SK-N-SH treated with all-trans-retinoic acid at 6 μM for 48 hours (cell line): ENCODE measurements around the gene STK17B.
"Not testable (repeated sequence)": the region's sequence is repeated elsewhere in the genome, so short reads cannot be mapped to it uniquely, and the experiment has no call there.

Experiments
- ATAC-seq: fragments of 200-7000 bp; cut with Tn5 transposase; 3 replicates; pipeline ENCODE4 v1.9.1; 2020; ENCODE audit warnings: mild to moderate bottlenecking, moderate library complexity
- ARNTL ChIP-seq: fragments of 450-650 bp; formaldehyde crosslinking; IDR thresholded peaks from 2 replicates; pipeline ENCODE4 v1.5.0; 2020; ENCODE audit warnings: low read depth, mild to moderate bottlenecking, moderate library complexity, borderline replicate concordance
- BACH2 ChIP-seq: fragments of 250-450 bp; sonication (Bioruptor Pico); IDR thresholded peaks from 2 replicates; pipeline ENCODE4 v1.9.0; 2021; ENCODE audit warnings: mild to moderate bottlenecking, borderline replicate concordance
- CREB5 ChIP-seq: fragments of 250-450 bp; sonication (Bioruptor Pico); IDR thresholded peaks from 2 replicates; pipeline ENCODE4 v1.5.1; 2020; ENCODE audit warnings: low read depth, mild to moderate bottlenecking, moderate library complexity
- CSDC2 ChIP-seq: fragments of 250-450 bp; sonication (Bioruptor Pico); IDR thresholded peaks from 2 replicates; pipeline ENCODE4 v1.5.0; 2020; ENCODE audit warnings: mild to moderate bottlenecking, moderate library complexity
- CSRNP3 ChIP-seq: fragments of 250-450 bp; sonication (Bioruptor Pico); IDR thresholded peaks from 2 replicates; pipeline ENCODE4 v1.5.1; 2021; ENCODE audit warnings: mild to moderate bottlenecking, moderate library complexity
- ESRRG ChIP-seq: fragments of 250-450 bp; sonication (Bioruptor Pico); IDR thresholded peaks from 2 replicates; pipeline ENCODE4 v1.6.1; 2021; ENCODE audit warnings: mild to moderate bottlenecking
- GLIS3 ChIP-seq: fragments of 250-450 bp; sonication (Bioruptor Pico); IDR thresholded peaks from 2 replicates; pipeline ENCODE4 v1.5.0; 2020; ENCODE audit warnings: mild to moderate bottlenecking, moderate library complexity
- ISL1 ChIP-seq: fragments of 250-450 bp; sonication (Bioruptor Pico); IDR thresholded peaks from 2 replicates; pipeline ENCODE4 v2.1.2; 2022; ENCODE audit warnings: mild to moderate bottlenecking, moderate library complexity
- OSR1 ChIP-seq: fragments of 250-450 bp; sonication (Bioruptor Pico); IDR thresholded peaks from 2 replicates; pipeline ENCODE4 v1.8.0; 2022; ENCODE audit warnings: moderate library complexity, mild to moderate bottlenecking, inconsistent platforms
- PATZ1 ChIP-seq: fragments of 250-450 bp; sonication (Bioruptor Pico); IDR thresholded peaks from 2 replicates; pipeline ENCODE4 v1.8.0; 2020; ENCODE audit warnings: mild to moderate bottlenecking, moderate library complexity, borderline replicate concordance
- POU6F1 ChIP-seq: fragments of 250-450 bp; sonication (Bioruptor Pico); IDR thresholded peaks from 2 replicates; pipeline ENCODE4 v1.8.0; 2021; ENCODE audit warnings: low read depth, mild to moderate bottlenecking, moderate library complexity, borderline replicate concordance
- PPARA ChIP-seq: fragments of 250-450 bp; sonication (Bioruptor Pico); IDR thresholded peaks from 2 replicates; pipeline ENCODE4 v1.5.0; 2020; ENCODE audit warnings: mild to moderate bottlenecking, borderline replicate concordance
- SNAI2 ChIP-seq: fragments of 250-450 bp; sonication (Bioruptor Pico); IDR thresholded peaks from 2 replicates; pipeline ENCODE4 v1.5.0; 2020; ENCODE audit warnings: mild to moderate bottlenecking, moderate library complexity
- TCF4 ChIP-seq: fragments of 250-450 bp; sonication (Bioruptor Pico); IDR thresholded peaks from 2 replicates; pipeline ENCODE4 v1.8.0; 2021; ENCODE audit warnings: mild to moderate bottlenecking, moderate library complexity, borderline replicate concordance
- TOX ChIP-seq: fragments of 250-450 bp; sonication (Bioruptor Pico); IDR thresholded peaks from 2 replicates; pipeline ENCODE4 v1.8.0; 2021; ENCODE audit warnings: mild to moderate bottlenecking, moderate library complexity, borderline replicate concordance
- TSHZ2 ChIP-seq: fragments of 250-450 bp; sonication (Bioruptor Pico); IDR thresholded peaks from 2 replicates; pipeline ENCODE4 v1.5.0; 2020; ENCODE audit warnings: mild to moderate bottlenecking, moderate library complexity
- ZC3H10 ChIP-seq: fragments of 250-450 bp; sonication (Bioruptor Pico); IDR thresholded peaks from 2 replicates; pipeline ENCODE4 v1.5.1; 2021; ENCODE audit warnings: mild to moderate bottlenecking, moderate library complexity
- ZFP3 ChIP-seq: fragments of 250-450 bp; sonication (Bioruptor Pico); IDR thresholded peaks from 2 replicates; pipeline ENCODE4 v1.5.0; 2020; ENCODE audit warnings: mild to moderate bottlenecking, moderate library complexity
- ZNF565 ChIP-seq: fragments of 450-650 bp; formaldehyde crosslinking; conservative IDR thresholded peaks from 2 replicates; pipeline ENCODE4 v1.5.0; 2020; ENCODE audit warnings: low read depth, mild to moderate bottlenecking, moderate library complexity
- ZNF70 ChIP-seq: fragments of 450-650 bp; formaldehyde crosslinking; IDR thresholded peaks from 2 replicates; pipeline ENCODE4 v1.5.0; 2020; ENCODE audit warnings: mild to moderate bottlenecking, moderate library complexity
- ZNF8 ChIP-seq: fragments of 450-650 bp; formaldehyde crosslinking; IDR thresholded peaks from 2 replicates; pipeline ENCODE4 v1.5.0; 2020; ENCODE audit warnings: mild to moderate bottlenecking, moderate library complexity

STK17B gene

GRCh38 chr2:196097864-196098660 is 73.3 kb downstream of the STK17B start:
- ATAC-seq: no peak
- no peak for TF ChIP-seq POU6F1 (CRISPR knock-in tag)
- no peak for TF ChIP-seq OSR1 (CRISPR knock-in tag)
- no peak for TF ChIP-seq CREB5
- no peak for TF ChIP-seq ZC3H10 (CRISPR knock-in tag)
- no peak for TF ChIP-seq ZNF565 (CRISPR knock-in tag)
- TF ChIP-seq PPARA (CRISPR knock-in tag): no peak
- TF ChIP-seq SNAI2: no peak
- no peak for TF ChIP-seq ZNF70 (CRISPR knock-in tag)
- TF ChIP-seq ISL1 (CRISPR knock-in tag): no peak
- TF ChIP-seq ZFP3 (CRISPR knock-in tag): no peak
- no peak for TF ChIP-seq CSDC2 (CRISPR knock-in tag)
- no peak for TF ChIP-seq ESRRG (CRISPR knock-in tag)
- no peak for TF ChIP-seq BACH2
- no peak for TF ChIP-seq ARNTL (CRISPR knock-in tag)
- no peak for TF ChIP-seq TCF4
- TF ChIP-seq PATZ1: no peak
- TF ChIP-seq, all 23 proteins: peak for 0

GRCh38 chr2:196096982-196097745 is 74.2 kb downstream of the STK17B start:
- ATAC-seq: no peak
- TF ChIP-seq CSRNP3: no peak
- no peak for TF ChIP-seq ZNF8 (CRISPR knock-in tag)
- no peak for TF ChIP-seq SNAI2
- TF ChIP-seq ZNF565 (CRISPR knock-in tag): no peak
- TF ChIP-seq PATZ1: no peak
- no peak for TF ChIP-seq ISL1 (CRISPR knock-in tag)

- no peak for ATAC-seq
- TF ChIP-seq CSDC2 (CRISPR knock-in tag): no peak
- no peak for TF ChIP-seq ESRRG (CRISPR knock-in tag)
- TF ChIP-seq TOX (CRISPR knock-in tag): no peak
- TF ChIP-seq ZNF70 (CRISPR knock-in tag): no peak
- TF ChIP-seq POU6F1 (CRISPR knock-in tag): no peak
- TF ChIP-seq ZNF8 (CRISPR knock-in tag): no peak
- no peak for TF ChIP-seq ARNTL (CRISPR knock-in tag)
- no peak for TF ChIP-seq TSHZ2
- no peak for TF ChIP-seq GLIS3 (CRISPR knock-in tag)
- no peak for TF ChIP-seq ISL1 (CRISPR knock-in tag)
- TF ChIP-seq SNAI2: no peak
These were observed 75.1 kb downstream of the STK17B start for GRCh38 chr2:196096264-196096663.

- ATAC-seq: not testable (repeated sequence)
These were observed 81.9 kb downstream of the STK17B start for GRCh38 chr2:196089448-196089847.
